Smooth muscle cell (in vitro differentiated cells): ENCODE data around the gene ADAT1. TPM values are rescaled to one million over a fixed set of nuclear protein-coding genes. Genes with fewer than 3 reads are reported as not detected.

ENCODE experiments used
- DNase-seq: peaks from one replicate; lab custom pipeline; 2025; ENCODE audit not compliant: unreplicated experiment; lab: John Stamatoyannopoulos, UW
- H2AFZ ChIP-seq: fragments of 200-600 bp; sonication (generic); 2 replicates; pipeline ENCODE4 v1.6.0; 2016; ENCODE audit warnings: antibody characterized with exemption, low read depth, mild to moderate bottlenecking
- H3F3A ChIP-seq: fragments of 200-600 bp; sonication (generic); 2 replicates; pipeline ENCODE4 v1.6.0; 2017; ENCODE audit warnings: antibody characterized with exemption, low read depth
- H3K27ac ChIP-seq: fragments of 200-600 bp; sonication (generic); 2 replicates; pipeline ENCODE4 v1.5.1; 2016; ENCODE audit warnings: low read depth, mild to moderate bottlenecking
- H3K27me3 ChIP-seq: fragments of 200-600 bp; sonication (generic); 2 replicates; pipeline ENCODE4 v1.6.1; 2016; ENCODE audit warnings: low read depth, mild to moderate bottlenecking
- H3K36me3 ChIP-seq: fragments of 200-600 bp; sonication (generic); 2 replicates; pipeline ENCODE4 v1.5.1; 2016; ENCODE audit warnings: low read depth
- H3K4me1 ChIP-seq: fragments of 200-600 bp; sonication (generic); 2 replicates; pipeline ENCODE4 v1.5.1; 2016; ENCODE audit warnings: low read depth
- H3K4me2 ChIP-seq: fragments of 200-600 bp; sonication (generic); 2 replicates; pipeline ENCODE4 v1.6.0; 2016; ENCODE audit warnings: mild to moderate bottlenecking
- H3K4me3 ChIP-seq: fragments of 200-600 bp; sonication (generic); 2 replicates; pipeline ENCODE4 v1.5.1; 2016; ENCODE audit warnings: mild to moderate bottlenecking
- H3K79me2 ChIP-seq: fragments of 200-600 bp; sonication (generic); 2 replicates; pipeline ENCODE4 v1.6.0; 2016; ENCODE audit warnings: low read depth, mild to moderate bottlenecking
- H3K9ac ChIP-seq: fragments of 200-600 bp; sonication (generic); 2 replicates; pipeline ENCODE4 v1.6.0; 2016; ENCODE audit warnings: low read depth
- H3K9me3 ChIP-seq: fragments of 200-600 bp; sonication (generic); replicated peaks from 2 replicates; pipeline ENCODE4 v1.5.1; 2016; ENCODE audit warnings: low read depth
- H4K20me1 ChIP-seq: fragments of 200-600 bp; sonication (generic); 2 replicates; pipeline ENCODE4 v1.6.0; 2016; ENCODE audit warnings: low read depth
- CTCF ChIP-seq: fragments of 200-600 bp; sonication (generic); IDR thresholded peaks from 2 replicates; pipeline ENCODE4 v1.5.1; 2017; ENCODE audit warnings: borderline replicate concordance, mild to moderate bottlenecking, antibody characterized with exemption; ENCODE audit not compliant: insufficient read depth, poor library complexity, severe bottlenecking
- WGBS: methylation state at CpG from one replicate; pipeline ENCODE4 v1.1.7; 2016; ENCODE audit warnings: low lambda C conversion rate; 5-methylcytosine and 5-hydroxymethylcytosine counted together
- polyA plus RNA-seq: library from polyadenylated mRNA; unstranded; fragments of >200 nt; fragmentation: Nextera tagmentation; extraction: Ambion mirVana; gene quantifications from 2 replicates; pipeline ENCODE4 v1.2.1, GENCODE V29; 2016
- total RNA-seq: library from RNA; depleted of rRNA; stranded (reverse); fragments of >200 nt; gene quantifications from 2 replicates; pipeline ENCODE4 v1.2.3, GENCODE V29; 2014

ADAT1 gene
- total and polyA plus RNA-seq, 2 experiments from 2014 or later, result 13.4 to 27.8 TPM

- no peaks in the 10 kb centered on the region for H3K27me3 ChIP-seq
- no peak overlapping the region for H3K4me2 ChIP-seq
- H3K79me2 ChIP-seq, result no peaks in the 10 kb centered on the region
- no peaks in the 10 kb centered on the region for H3F3A ChIP-seq
- TF ChIP-seq CTCF, result no peak
- H3K36me3 ChIP-seq, result peaks cover 16% of the 10 kb centered on the region
- DNase-seq, result no peak
- no peak overlapping the region for H2AFZ ChIP-seq
- no peak overlapping the region for H3K4me3 ChIP-seq
- no peaks in the 10 kb centered on the region for H3K9me3 ChIP-seq
- no peak overlapping the region for H3K9ac ChIP-seq
- no peaks in the 10 kb centered on the region for H4K20me1 ChIP-seq
- H3K4me1 ChIP-seq, result no peaks in the 10 kb centered on the region
- no peak overlapping the region for H3K27ac ChIP-seq
- WGBS, result 96% methylated on average over 4 of the region's 4 CpGs
Observed at GRCh38 chr16:75614066-75614897, 8.8 kb downstream of the ADAT1 start.

- Histone ChIP-seq H3K9me3 (no peaks in the 10 kb centered on the region), H3K9ac (no peak overlapping the region), H3K4me3 (no peak overlapping the region), H3K4me1 (no peaks in the 10 kb centered on the region), H3K79me2 (no peaks in the 10 kb centered on the region), H3F3A (no peaks in the 10 kb centered on the region), H4K20me1 (no peaks in the 10 kb centered on the region), H3K27me3 (no peaks in the 10 kb centered on the region), H3K4me2 (no peak overlapping the region), H3K27ac (no peak overlapping the region), H3K36me3 (peaks cover 29% of the 10 kb centered on the region), H2AFZ (no peak overlapping the region)
- DNase-seq, result no peak
- 83% methylated on average over 1 of the region's 1 CpG for WGBS
- no peak for TF ChIP-seq CTCF
Observed at GRCh38 chr16:75606507-75606906, 16.6 kb downstream of the ADAT1 start.

GRCh38 chr16:75603241-75603640 lies 19.8 kb downstream of the ADAT1 start:
- Histone ChIP-seq H3K4me3 (no peak overlapping the region), H2AFZ (no peak overlapping the region), H3K4me1 (no peaks in the 10 kb centered on the region), H3K9ac (no peak overlapping the region), H3F3A (no peaks in the 10 kb centered on the region), H3K27me3 (no peaks in the 10 kb centered on the region), H3K36me3 (peaks cover 29% of the 10 kb centered on the region), H4K20me1 (no peaks in the 10 kb centered on the region), H3K9me3 (no peaks in the 10 kb centered on the region), H3K27ac (no peak overlapping the region), H3K4me2 (no peak overlapping the region), H3K79me2 (no peaks in the 10 kb centered on the region)
- WGBS, result 88% methylated on average over 4 of the region's 4 CpGs
- DNase-seq, result no peak
- TF ChIP-seq CTCF, result no peak
